Kidney (tissue), 14 donors: Measurements from ENCODE around the gene ZNF846. TPM values are rescaled to one million over a fixed set of nuclear protein-coding genes. Genes with fewer than 3 reads are reported as not detected.
"Not testable (repeated sequence)": the region's sequence is repeated elsewhere in the genome, so short reads cannot be mapped to it uniquely, and the experiment has no call there.

ENCODE experiments used
- DNase-seq, 5 donors: peaks; one replicate each; pipeline ENCODE4 v3.0.0-alpha.2; 2013 to 2020
- FAIRE-seq: peaks from 2 replicates; lab custom pipeline; 2012; peaks lifted over from hg19 to GRCh38; lab: Jason Lieb, UNC
- H3K27ac ChIP-seq, 2 donors: one replicate each; pipeline ENCODE4 v1.7.0; 2013; ENCODE audit warnings: low read depth in 2 of 2, low read length in 2 of 2, inconsistent platforms in 1 of 2
- H3K27me3 ChIP-seq: one replicate; pipeline ENCODE4 v1.7.1; 2013; ENCODE audit warnings: low read length, inconsistent platforms; ENCODE audit not compliant: control insufficient read depth, insufficient read depth
- H3K36me3 ChIP-seq, 3 donors: one replicate each; pipeline versions ENCODE4 v1.7.0 to v1.7.1; 2013; ENCODE audit warnings: low read length in 3 of 3, control low read depth in 1 of 3, inconsistent platforms in 1 of 3; ENCODE audit not compliant: insufficient read depth in 3 of 3, control insufficient read depth in 2 of 3
- H3K4me1 ChIP-seq, 3 donors: one replicate each; pipeline versions ENCODE4 v1.7.0 to v1.7.1; 2013; ENCODE audit warnings: low read length in 3 of 3, inconsistent platforms in 1 of 3, low read depth in 1 of 3; ENCODE audit not compliant: control insufficient read depth in 2 of 3, insufficient read depth in 2 of 3
- H3K4me3 ChIP-seq, 3 donors: one replicate each; pipeline versions ENCODE4 v1.7.0 to v1.8.1; 2013; ENCODE audit warnings: low read length in 3 of 3, control low read depth in 1 of 3, inconsistent platforms in 1 of 3
- H3K9ac ChIP-seq, 3 donors: one replicate each; pipeline versions ENCODE4 v1.7.0 to v1.7.1; 2013; ENCODE audit warnings: low read length in 3 of 3, control low read depth in 1 of 3, inconsistent platforms in 1 of 3
- H3K9me3 ChIP-seq, 3 donors: one replicate each; pipeline versions ENCODE4 v1.7.0 to v1.7.1; 2013; ENCODE audit warnings: low read length in 3 of 3, control low read depth in 1 of 3, inconsistent platforms in 1 of 3; ENCODE audit not compliant: control insufficient read depth in 2 of 3, insufficient read depth in 1 of 3
- intact Hi-C: fragments of 100-400 bp; cut with DNase I; formaldehyde crosslinking; loops from one replicate; pipeline ENCODE4 v1.11.1; 2022
- polyA plus RNA-seq: library from polyadenylated mRNA; stranded (reverse); fragments of 350-450 nt; fragmentation: Illumina TruSeq; extraction: RNeasy Lipid Tissue Mini Kit (QIAGEN cat#74804); gene quantifications from one replicate; pipeline ENCODE4 v1.2.3, GENCODE V29; 2014; ENCODE audit warnings: low read depth, low replicate concordance; ENCODE audit not compliant: insufficient read depth
- total RNA-seq: library from RNA; stranded (reverse); fragmentation: NEBNext Ultra II Directional; extraction: Animal tissue kit (Norgen Biotek cat#: 25700); gene quantifications from one replicate; pipeline ENCODE4 v1.2.1, GENCODE V29; 2021
- TF ChIP-seq, protein P1 (sequence below): IDR thresholded peaks from 3 replicates; pipeline ENCODE4 v1.5.1; 2012; ENCODE audit warnings: mild to moderate bottlenecking, moderate library complexity, borderline replicate concordance; ENCODE audit not compliant: insufficient read depth; ENCODE audit errors: extremely low read depth
- donor health status: control.
- donor health status: control.
- donor health status: control.
- donor health status: control.
- donor health status: control.
- donor health status: DM: yes; HTN: yes; CAD: no.
- donor health status: Normal renal cell carcinoma (clear cell type).

The ZNF846 gene
- total and polyA plus RNA-seq, 2 donors from 2014 or later, result 5.8 to 17.7 TPM

DNA sequence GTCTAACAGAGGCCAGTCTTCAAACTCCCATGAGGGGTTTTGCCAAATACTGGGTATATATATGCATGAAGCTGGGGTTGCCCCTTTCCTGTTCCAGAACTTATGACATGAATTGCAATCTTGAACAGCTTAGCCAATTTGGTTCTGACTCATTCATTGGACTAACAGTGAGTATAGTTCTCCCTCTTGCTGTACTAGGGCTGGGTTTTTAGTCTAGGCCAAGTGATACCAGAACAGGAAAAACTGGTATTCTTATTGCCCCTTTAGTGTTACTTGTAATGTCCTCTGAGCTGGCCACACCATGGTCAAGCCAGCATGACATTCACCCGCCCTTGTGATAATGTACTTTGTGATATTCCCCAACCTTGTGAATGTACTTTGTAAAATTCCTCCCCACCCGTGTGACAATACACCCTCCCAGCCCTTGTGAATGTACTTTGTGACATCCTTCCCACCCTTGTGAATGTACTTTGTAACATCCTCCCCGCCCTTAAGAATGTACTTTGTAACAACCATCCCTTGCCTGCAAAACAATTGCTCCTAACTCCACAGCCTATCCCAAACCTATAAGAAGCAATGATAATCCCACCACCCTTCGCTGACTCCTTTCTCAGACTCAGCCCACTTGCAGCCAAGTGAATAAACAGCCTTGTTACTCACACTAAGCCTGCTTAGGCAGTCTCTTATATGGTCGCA, 26.9 kb downstream of the ZNF846 start:
- FAIRE-seq, result no peak
- peak overlapping the region in 1 of 2 donors; percentile 28 for H3K27ac ChIP-seq

DNA sequence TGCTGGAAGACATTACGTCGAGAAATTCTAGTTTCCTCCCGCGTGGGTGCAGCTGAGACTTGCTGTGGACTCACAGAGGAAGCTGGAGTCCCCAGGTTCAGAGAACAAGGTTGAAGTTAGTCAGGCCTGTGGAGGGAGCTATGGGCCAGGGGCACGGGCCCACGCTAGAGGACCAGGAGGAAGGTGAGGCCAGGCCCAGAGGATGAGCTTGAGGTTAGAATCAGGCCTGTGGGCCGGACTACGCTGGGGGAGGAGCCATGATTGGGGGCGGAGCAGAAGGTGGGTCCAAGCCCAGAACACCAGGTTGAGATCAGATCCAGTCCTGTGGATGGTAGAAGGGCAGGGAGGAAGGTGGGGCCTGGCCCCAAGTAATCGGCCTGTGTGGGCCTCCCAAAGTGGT, 32.6 kb downstream of the ZNF846 start:
- Histone ChIP-seq H3K27ac (no peak overlapping the region), H3K9me3 (no peaks in the 10 kb centered on the region), H3K27me3 (no peaks in the 10 kb centered on the region), H3K36me3 (no peaks in the 10 kb centered on the region), H3K4me1 (no peaks in the 10 kb centered on the region), H3K4me3 (no peak overlapping the region), H3K9ac (no peak overlapping the region)
- intact Hi-C loops, result no loop called here
- FAIRE-seq, result no peak
- TF ChIP-seq, protein P1, sequence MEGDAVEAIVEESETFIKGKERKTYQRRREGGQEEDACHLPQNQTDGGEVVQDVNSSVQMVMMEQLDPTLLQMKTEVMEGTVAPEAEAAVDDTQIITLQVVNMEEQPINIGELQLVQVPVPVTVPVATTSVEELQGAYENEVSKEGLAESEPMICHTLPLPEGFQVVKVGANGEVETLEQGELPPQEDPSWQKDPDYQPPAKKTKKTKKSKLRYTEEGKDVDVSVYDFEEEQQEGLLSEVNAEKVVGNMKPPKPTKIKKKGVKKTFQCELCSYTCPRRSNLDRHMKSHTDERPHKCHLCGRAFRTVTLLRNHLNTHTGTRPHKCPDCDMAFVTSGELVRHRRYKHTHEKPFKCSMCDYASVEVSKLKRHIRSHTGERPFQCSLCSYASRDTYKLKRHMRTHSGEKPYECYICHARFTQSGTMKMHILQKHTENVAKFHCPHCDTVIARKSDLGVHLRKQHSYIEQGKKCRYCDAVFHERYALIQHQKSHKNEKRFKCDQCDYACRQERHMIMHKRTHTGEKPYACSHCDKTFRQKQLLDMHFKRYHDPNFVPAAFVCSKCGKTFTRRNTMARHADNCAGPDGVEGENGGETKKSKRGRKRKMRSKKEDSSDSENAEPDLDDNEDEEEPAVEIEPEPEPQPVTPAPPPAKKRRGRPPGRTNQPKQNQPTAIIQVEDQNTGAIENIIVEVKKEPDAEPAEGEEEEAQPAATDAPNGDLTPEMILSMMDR, result no peak
- DNase-seq, result no peak

More for the DNA sequence above, 26.9 kb downstream of the ZNF846 start:
- intact Hi-C loops, result no loop called here
- Histone ChIP-seq H3K4me3 (no peak overlapping the region), H3K9ac (no peak overlapping the region), H3K9me3 (peaks cover 0 to 4% (median 3%) of the 10 kb centered on the region in 3 donors), H3K27me3 (no peaks in the 10 kb centered on the region), H3K36me3 (no peaks in the 10 kb centered on the region), H3K4me1 (no peaks in the 10 kb centered on the region)
- no peak for DNase-seq
- TF ChIP-seq, protein P1, result no peak

DNA sequence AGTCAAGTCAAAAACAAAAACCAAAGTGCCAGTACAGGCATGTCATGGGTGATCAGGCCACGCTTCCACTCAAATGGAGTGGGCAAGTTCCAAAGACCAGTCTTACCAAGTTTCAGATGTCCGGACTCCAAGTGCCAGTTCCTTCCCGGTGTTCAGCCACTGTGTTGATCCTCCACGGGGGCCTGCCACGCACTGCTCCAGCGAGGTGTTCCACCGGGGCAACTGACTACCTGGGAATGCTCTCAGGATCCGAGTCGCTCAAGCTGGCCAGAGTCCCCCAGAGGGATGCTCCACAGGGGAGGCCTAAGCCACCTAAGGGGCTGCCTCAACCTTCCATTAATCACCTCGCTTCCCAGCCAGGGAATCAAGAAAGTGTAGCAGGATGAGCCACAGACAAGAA, 38.5 kb downstream of the ZNF846 start:
- H3K9ac ChIP-seq, H3K4me3 ChIP-seq, intact Hi-C loops, H3K9me3 ChIP-seq, H3K27ac ChIP-seq, DNase-seq, H3K36me3 ChIP-seq, H3K27me3 ChIP-seq, FAIRE-seq, H3K4me1 ChIP-seq: not testable (repeated sequence)

DNA sequence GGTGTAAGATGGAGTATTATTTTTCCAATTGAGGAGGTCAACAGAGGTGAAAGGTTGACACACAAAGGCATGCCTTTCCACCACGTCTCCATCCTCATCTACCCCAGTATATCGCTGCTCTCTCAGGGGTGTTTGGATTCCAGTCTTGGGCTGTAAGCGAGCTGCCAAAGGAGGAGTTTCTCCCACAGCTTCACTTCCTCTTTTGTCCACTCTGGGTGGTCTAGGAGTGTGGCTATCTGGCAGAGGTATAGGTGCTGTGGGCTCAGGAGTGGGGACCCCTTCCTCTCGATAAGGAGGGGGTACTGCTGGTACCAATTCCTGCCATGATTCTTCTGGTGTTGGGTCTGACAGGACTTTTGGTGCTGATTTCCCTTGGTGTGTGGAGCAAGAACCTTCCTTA, 39.4 kb downstream of the ZNF846 start:
- no peak overlapping the region for H3K9ac ChIP-seq
- TF ChIP-seq, protein P1, result no peak
- DNase-seq (no peak), FAIRE-seq (no peak)
- no peaks in the 10 kb centered on the region for H3K27me3 ChIP-seq
- H3K27ac ChIP-seq, result no peak overlapping the region
- no peaks in the 10 kb centered on the region for H3K36me3 ChIP-seq
- H3K4me1 ChIP-seq, result no peaks in the 10 kb centered on the region
- H3K9me3 ChIP-seq, result peaks cover 0 to 5% (median 2%) of the 10 kb centered on the region in 3 donors
- no peak overlapping the region for H3K4me3 ChIP-seq
- intact Hi-C loops, result no loop called here
